Raji (cell line): ENCODE measurements around the gene OPHN1.

Source experiments
- POLR2A ChIP-seq: IDR thresholded peaks from 2 replicates; pipeline ENCODE4 v1.6.1; 2011; ENCODE audit warnings: low read depth, low read length, control low read depth; ENCODE audit not compliant: insufficient read depth

Gene OPHN1

GRCh38 chrX:68433155-68433980 is at the start of gene OPHN1:
Gene OPHN1, minus strand, starts transcription at chrX:68433495. Its CDS starts 475 bp downstream, at chrX:68433020.
- no peak for TF ChIP-seq POLR2A

DNA sequence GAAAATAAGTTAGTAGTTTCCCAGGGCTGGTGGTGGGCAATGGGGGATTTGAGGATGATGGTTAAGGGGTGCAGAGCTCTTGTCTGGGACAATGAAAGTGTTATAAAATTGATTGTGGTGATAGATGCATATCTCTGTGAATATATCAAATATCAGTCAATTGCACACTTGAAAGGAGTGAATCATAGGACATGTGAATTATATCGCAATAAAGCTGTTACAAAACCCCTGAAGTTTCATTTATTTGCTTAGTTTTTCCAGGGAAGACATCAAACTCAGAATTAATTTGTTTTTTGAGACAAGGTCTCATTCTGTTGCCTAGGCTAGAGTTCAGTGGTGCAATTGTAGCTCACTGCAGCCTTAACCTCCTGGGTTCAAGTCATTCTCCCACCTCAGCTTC is 47.7 kb upstream of the OPHN1 start:
- TF ChIP-seq POLR2A, result no peak

DNA sequence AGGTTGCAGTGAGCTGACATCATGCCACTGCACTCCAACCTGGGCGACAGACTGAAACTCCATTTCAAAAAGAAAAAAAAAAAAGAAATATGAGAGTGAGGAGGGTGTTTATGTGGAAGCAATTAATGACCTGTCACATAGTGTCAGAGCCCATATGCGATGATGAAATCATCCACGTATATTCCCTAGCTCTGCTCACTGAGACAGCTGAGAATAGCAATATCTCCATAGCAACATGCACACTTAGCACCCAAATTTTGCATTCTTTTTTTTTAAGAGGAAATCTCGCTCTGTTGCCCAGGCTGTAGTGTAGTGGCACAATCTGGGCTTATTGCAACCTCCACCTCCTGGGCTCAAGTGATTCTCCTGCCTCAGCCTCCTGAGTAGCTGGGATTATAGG is 31.5 kb upstream of the OPHN1 start:
- TF ChIP-seq POLR2A, result no peak

DNA sequence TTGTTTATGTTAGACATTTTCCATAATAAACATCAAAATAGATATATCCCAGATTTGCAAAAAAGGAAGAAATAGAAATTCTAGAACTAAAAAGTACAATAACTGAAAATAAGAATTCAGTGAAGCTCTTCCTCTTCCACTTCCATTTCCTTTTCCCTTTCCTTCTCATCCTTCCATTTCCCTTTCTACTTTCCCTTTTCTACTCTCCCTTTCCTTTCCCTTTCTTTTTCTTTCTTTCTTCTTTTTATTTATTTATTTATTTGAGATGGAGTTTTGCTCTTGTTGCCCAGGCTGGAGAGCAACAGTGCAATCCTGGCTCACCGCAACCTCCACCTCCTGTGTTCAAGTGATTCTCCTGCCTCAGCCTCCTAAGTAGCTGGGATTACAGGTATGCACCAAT is 30.6 kb upstream of the OPHN1 start:
- no peak for TF ChIP-seq POLR2A

DNA sequence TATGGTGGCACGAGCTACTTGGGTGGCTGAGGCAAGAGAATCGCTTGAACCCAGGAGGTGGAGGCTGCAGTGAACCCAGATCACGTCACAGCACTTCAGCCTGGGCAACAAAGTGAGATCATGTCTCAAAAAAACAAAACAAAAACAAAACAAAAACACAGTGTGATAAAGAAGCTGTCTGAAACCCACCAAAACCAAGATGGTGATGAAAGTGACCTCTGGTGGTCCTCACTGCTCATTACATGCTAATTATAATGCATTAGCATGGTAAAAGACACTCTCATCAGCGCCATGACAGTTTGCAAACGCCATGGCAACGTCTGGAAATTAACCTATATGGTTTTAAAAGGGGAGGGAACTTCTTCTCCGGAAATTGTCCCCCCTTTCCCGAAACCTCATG is 29.4 kb upstream of the OPHN1 start:
- no peak for TF ChIP-seq POLR2A

- TF ChIP-seq POLR2A, result no peak
These were observed 28.9 kb upstream of the OPHN1 start for GRCh38 chrX:68462197-68462596.

GRCh38 chrX:68461576-68461975 is 28.3 kb upstream of the OPHN1 start:
- TF ChIP-seq POLR2A, result no peak

- no peak for TF ChIP-seq POLR2A
These were observed 27.8 kb upstream of the OPHN1 start for GRCh38 chrX:68461093-68461492.

DNA sequence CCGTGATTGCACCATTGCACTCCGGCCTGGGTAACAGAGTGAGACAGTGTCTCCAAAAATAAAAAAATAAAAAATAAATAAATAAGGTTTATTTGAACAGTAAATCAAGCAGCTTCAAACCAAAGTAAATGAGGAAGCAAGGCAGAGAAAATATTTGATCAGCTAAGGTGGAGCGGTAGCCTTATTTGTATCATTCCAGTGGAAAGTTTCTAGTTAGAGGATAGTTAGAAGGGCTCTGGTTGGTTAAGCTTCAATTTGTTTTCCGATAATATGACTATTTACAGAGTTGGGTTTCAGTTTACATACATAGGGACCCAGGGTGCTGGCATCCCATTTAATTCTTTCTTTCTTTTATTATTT is 21.8 kb upstream of the OPHN1 start:
- TF ChIP-seq POLR2A, result no peak

DNA sequence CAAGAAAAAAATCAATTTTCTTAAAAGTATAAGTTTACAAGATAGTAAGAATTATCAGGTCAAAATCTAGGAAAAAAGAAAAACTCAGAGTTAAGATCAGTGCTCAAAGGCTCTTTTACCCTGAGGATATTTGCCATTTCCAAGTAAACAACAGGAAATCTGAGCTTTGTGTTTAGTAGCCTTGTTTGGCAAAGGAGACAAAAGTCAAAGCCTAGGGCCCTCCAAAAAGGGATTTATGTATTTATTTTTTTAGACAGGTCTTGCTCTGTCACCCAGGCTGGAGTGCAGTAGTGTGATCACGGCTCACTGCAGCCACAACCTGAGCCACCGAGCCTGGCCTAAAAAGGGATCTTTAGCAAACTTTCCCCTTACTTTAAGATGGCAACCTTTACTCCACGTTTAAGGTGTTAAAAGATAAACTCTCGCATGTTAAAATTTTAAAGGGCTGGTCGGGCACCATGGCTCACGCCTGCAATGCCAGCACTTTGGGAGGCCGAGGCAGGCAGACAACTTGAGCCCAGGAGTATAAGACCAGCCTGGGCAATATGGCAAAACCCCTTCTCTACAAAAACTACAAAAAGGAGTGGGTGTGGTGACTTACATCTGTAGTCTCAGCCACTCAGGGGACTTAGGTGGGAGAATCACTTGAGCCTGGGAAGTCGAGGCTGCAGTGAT is 21.3 kb upstream of the OPHN1 start:
- no peak for TF ChIP-seq POLR2A

- no peak for TF ChIP-seq POLR2A
These were observed 18.4 kb upstream of the OPHN1 start for GRCh38 chrX:68451720-68452119.

- no peak for TF ChIP-seq POLR2A
These were observed 10.0 kb upstream of the OPHN1 start for GRCh38 chrX:68443155-68443868.

DNA sequence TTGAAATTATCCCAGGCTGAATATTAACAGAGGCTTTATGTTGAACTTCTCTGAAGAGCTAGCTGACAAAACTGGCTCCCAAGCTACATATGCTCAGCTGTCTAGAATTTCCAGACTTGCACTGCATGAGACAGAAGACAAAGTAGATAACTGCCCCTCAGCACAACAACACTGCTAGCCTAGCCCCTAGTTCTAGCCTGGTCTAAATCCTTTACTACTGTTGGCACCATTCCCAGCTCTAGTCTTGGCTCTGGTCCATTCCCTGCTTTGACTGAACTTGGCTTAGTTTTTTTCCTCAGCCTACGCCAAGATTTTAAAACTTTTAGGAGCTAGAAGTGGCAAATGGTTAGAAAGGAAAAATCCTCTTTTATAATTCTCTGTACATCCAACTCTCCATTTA is 7.6 kb upstream of the OPHN1 start:
- TF ChIP-seq POLR2A, result no peak

DNA sequence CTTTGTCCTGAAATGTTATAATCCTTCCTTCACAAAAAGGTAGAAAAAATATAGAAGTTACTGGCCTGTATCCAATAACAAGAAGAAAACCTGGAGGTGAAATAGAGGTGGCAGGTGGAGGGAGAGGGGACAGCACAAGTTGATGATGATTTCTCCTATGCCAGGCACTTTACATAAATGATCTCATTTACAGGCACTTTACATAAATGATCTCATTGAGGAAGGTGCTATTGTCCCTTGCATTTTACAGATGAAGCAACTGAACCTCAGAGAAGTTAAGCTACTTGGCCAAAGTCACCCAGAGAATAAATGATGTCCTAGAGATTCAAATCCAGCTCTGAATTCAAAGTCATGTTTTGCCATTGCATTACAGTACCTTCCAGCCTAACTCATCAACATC is 7.1 kb upstream of the OPHN1 start:
- TF ChIP-seq POLR2A, result no peak

DNA sequence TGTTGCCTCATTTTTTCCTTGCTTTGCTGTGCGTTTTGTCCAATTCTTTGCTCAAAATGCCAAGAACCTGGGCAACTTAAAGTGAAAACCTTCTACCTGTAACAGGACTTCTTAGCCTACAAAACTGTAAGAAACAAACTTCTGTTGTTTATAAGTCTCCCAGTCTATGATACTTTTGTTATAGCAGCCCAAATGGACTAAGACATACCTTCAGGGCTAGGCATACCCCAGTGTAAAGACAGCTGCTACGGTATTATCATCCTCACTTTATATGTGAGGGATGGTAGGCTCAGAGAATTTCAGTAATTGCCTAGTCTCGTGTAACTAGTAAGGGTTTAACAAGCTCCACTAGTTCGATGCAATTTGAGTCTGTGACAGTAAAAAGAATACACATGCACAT is 6.0 kb upstream of the OPHN1 start:
- no peak for TF ChIP-seq POLR2A

- TF ChIP-seq POLR2A, result no peak
These were observed 5.3 kb upstream of the OPHN1 start for GRCh38 chrX:68438575-68438974.
